Activated CD4-positive, alpha-beta T cell treated with anti-CD3 and anti-CD28 coated beads, Interleukin-2, amount 10 ng/mL, durations not matched to agents 24 days and 14 days (primary cell): ENCODE measurements around the gene ZNF581. TPM values are rescaled to one million over a fixed set of nuclear protein-coding genes. Genes with fewer than 3 reads are reported as not detected.

Source experiments
- DNase-seq: peaks from one replicate; pipeline ENCODE4 v3.0.0; 2022
- H3K27ac Mint-ChIP-seq: one replicate; pipeline ENCODE4 v1.8.0; 2022; ENCODE audit warnings: mild to moderate bottlenecking, mixed read lengths
- H3K27me3 Mint-ChIP-seq: one replicate; pipeline ENCODE4 v1.8.0; 2022; ENCODE audit warnings: mixed read lengths
- H3K36me3 Mint-ChIP-seq: one replicate; pipeline ENCODE4 v1.8.0; 2022; ENCODE audit warnings: low read depth, mild to moderate bottlenecking, mixed read lengths
- H3K4me1 Mint-ChIP-seq: one replicate; pipeline ENCODE4 v1.8.0; 2021; ENCODE audit warnings: mixed read lengths
- H3K4me3 Mint-ChIP-seq: one replicate; pipeline ENCODE4 v1.8.0; 2022; ENCODE audit warnings: mild to moderate bottlenecking, moderate library complexity, mixed read lengths
- H3K9me3 Mint-ChIP-seq: one replicate; pipeline ENCODE4 v1.8.0; 2021; ENCODE audit warnings: mixed read lengths
- intact Hi-C: fragments of 100-400 bp; cut with micrococcal nuclease; formaldehyde crosslinking; loops from one replicate; pipeline ENCODE4 v1.15.1; 2023
- total RNA-seq: library from RNA; stranded (reverse); gene quantifications from 2 replicates; pipeline ENCODE4 v1.2.3, GENCODE V29; 2022

ZNF581 gene, protein sequence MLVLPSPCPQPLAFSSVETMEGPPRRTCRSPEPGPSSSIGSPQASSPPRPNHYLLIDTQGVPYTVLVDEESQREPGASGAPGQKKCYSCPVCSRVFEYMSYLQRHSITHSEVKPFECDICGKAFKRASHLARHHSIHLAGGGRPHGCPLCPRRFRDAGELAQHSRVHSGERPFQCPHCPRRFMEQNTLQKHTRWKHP
- total RNA-seq = 32.7 and 33.0 TPM in 2 replicates

DNA sequence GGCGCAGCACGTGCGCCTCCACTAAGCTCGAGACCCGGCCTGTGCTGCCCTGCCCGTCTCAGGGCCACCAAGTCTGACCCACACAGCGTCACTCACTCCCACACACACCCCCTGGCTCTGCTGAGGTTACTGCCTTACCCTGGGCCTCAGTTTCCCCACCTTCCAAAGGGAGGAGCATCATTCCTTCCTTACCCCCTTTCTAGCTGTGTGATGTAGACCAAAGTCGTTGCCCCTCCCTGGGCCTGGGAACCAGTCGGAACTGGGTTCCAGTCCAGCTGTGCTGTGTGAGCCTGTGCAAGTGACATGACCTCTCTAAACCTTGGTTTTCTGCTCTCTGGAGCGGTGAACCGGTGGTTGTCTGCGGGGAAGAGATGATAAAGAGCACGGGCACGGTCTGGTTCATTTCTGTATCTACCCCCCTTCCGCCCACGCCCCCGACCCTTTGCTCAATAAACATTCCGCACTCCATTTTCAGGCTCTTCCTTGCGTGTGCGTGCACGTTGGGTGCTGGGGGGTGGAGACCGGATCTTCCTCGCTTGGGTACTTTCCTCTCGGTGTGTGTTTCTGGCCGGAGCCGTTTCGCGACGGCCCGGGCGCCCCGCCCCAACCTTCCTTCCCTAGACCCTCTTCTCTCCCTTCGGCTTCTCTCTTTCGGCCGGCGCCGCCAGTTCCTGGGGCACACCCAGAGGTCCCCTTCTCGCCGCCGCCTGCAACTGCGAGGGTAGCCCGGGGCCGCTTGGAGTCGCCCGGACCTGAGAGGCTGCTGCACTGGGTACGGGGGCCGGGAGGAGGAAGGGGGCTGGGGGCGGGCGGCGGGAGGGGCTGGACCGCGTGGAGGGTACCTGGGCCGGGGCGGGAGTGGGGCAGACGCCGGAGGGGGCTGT, at the start of gene ZNF581:
Gene ZNF581, plus strand, starts transcription at position 647 of the 884 bp plus-strand sequence. CDS start 923 bp downstream, outside the sequence.
- peak within 1 kb of the TSS; percentile 98 for H3K27ac Mint-ChIP-seq
- H3K27me3 Mint-ChIP-seq = no peaks in the 10 kb centered on the region
- peaks cover 3% of the 10 kb centered on the region for H3K9me3 Mint-ChIP-seq
- H3K36me3 Mint-ChIP-seq = peaks cover 52% of the 10 kb centered on the region
- H3K4me3 Mint-ChIP-seq = peak within 1 kb of the TSS; percentile 90
- intact Hi-C loops = loop anchor here (1.0 to 5.0 kb wide), 5 partner anchors 8 to 526 kb away; partner anchors contain the start of genes EPN1, FIZ1 and PPP1R12C
- peaks cover 29% of the 10 kb centered on the region for H3K4me1 Mint-ChIP-seq
- DNase-seq = peak; percentile 95

DNA sequence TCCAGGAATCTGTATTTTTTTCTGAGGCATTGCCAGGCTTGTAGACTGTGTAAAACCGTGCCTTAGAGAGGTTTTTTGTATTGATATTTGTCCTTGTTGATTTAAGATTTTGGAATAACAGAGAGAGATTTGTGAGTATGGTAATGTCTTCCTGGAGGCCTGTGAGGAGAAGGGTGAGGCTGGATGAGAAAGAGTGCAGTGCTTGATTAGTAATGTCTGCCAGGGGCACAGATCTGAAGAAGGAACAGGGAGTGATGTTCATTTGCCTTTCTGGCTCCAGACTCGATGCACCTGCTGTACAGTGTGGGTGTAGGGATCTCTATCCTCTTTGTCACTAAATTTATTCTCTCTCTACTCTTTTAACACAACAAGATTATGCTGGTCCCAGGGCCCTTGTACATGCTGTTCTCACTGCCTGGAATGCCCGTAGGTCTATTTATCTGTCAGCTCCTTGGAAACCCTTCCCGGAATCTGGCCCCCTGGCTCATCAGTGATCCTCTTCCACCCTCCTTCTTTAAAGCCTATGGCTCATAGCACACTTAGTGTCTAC, 48.4 kb upstream of the ZNF581 start:
- DNase-seq = no peak

DNA sequence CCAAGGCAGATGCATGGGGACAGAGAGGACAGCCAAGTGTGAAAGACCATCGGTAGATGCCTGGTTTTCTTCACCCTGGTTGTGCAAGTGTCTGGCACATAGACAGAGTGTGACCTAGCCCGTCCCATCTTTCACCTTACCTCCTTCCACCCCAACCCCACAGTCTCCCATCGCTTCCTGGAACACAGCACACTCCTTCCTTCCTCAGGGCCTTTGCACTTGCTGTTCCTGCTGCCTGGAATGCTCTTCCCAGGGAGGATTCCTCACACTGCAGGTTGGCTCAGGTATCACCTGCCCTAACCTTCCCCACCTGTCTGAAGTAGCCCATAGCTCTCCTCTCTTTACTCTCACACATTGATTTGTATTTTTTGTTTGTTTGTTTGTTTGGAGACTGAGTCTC, 47.1 kb upstream of the ZNF581 start:
- Mint-ChIP-seq H3K36me3 (peaks cover 38% of the 10 kb centered on the region), H3K27me3 (no peaks in the 10 kb centered on the region), H3K27ac (no peak overlapping the region), H3K4me1 (peaks cover 17% of the 10 kb centered on the region), H3K4me3 (no peak overlapping the region), H3K9me3 (peaks cover 8% of the 10 kb centered on the region)
- no peak for DNase-seq
- intact Hi-C loops = loop anchor here (5.0 kb wide), 1 partner anchor 209 kb away; the partner anchor contains the start of gene RPL28

More for the DNA sequence above, 48.4 kb upstream of the ZNF581 start:
- H3K4me1 Mint-ChIP-seq = peaks cover 13% of the 10 kb centered on the region
- peaks cover 39% of the 10 kb centered on the region for H3K36me3 Mint-ChIP-seq
- H3K9me3 Mint-ChIP-seq = peaks cover 8% of the 10 kb centered on the region
- peak overlapping the region; percentile 16 for H3K27ac Mint-ChIP-seq
- intact Hi-C loops = loop anchor here (5.0 kb wide), 1 partner anchor 208 kb away; the partner anchor contains the start of gene RPL28
- H3K27me3 Mint-ChIP-seq = no peaks in the 10 kb centered on the region
- no peak overlapping the region for H3K4me3 Mint-ChIP-seq

DNA sequence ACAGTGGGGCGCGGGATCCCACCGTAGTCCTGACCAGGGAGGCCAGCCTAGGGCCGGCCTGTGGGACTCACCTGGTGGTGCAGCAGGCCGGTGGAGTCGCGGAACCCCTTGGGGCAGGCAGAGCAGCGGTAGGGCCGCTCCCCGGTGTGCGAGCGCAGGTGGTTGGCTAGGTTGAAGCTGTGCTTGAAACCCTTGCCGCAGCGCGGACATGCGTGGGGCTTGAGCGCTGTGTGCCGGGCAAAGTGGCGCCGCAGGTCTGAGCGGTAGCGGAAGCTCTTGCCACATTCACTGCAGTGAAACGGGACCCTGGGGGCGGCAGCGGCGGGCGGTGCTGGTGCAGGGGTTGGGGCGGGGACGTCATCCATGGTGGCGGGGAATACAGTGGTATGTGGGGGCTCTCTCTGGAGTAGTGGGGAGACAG, 45.9 kb upstream of the ZNF581 start:
- Mint-ChIP-seq H3K4me3 (no peak overlapping the region), H3K27ac (no peak overlapping the region), H3K27me3 (no peaks in the 10 kb centered on the region), H3K4me1 (peaks cover 23% of the 10 kb centered on the region), H3K36me3 (peaks cover 38% of the 10 kb centered on the region), H3K9me3 (peaks cover 8% of the 10 kb centered on the region)
- DNase-seq = no peak
- intact Hi-C loops = loop anchor here (5.0 kb wide), 1 partner anchor 210 kb away; the partner anchor contains the start of gene RPL28

DNA sequence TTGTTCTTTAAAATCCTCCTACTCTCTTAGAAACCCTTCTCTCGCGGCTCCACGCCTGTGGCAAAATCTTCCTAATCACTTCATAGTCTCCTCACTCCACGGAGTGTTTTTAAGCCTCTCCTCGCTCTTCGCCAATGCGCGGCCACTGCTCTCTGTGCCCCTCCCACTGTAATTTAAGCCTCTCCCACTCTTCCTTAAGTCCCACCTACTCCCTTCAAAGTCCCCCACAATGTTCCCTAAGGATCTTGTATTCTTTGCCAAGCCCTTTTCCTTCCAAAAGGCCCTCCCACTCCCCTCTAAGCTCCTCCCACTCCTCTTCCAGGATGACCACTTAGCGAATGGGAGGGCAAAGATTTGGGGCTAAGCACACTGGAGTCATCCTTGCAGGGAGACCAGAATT, 45.4 kb upstream of the ZNF581 start:
- peak overlapping the region; percentile 32 for H3K27ac Mint-ChIP-seq
- peaks cover 39% of the 10 kb centered on the region for H3K36me3 Mint-ChIP-seq
- H3K4me3 Mint-ChIP-seq = no peak overlapping the region
- H3K9me3 Mint-ChIP-seq = peaks cover 8% of the 10 kb centered on the region
- intact Hi-C loops = loop anchor here (2.0 to 5.0 kb wide), 2 partner anchors 17 to 211 kb away; partner anchors contain the start of genes RPL28 and ZNF579
- H3K4me1 Mint-ChIP-seq = peaks cover 23% of the 10 kb centered on the region
- DNase-seq = no peak
- H3K27me3 Mint-ChIP-seq = no peaks in the 10 kb centered on the region

DNA sequence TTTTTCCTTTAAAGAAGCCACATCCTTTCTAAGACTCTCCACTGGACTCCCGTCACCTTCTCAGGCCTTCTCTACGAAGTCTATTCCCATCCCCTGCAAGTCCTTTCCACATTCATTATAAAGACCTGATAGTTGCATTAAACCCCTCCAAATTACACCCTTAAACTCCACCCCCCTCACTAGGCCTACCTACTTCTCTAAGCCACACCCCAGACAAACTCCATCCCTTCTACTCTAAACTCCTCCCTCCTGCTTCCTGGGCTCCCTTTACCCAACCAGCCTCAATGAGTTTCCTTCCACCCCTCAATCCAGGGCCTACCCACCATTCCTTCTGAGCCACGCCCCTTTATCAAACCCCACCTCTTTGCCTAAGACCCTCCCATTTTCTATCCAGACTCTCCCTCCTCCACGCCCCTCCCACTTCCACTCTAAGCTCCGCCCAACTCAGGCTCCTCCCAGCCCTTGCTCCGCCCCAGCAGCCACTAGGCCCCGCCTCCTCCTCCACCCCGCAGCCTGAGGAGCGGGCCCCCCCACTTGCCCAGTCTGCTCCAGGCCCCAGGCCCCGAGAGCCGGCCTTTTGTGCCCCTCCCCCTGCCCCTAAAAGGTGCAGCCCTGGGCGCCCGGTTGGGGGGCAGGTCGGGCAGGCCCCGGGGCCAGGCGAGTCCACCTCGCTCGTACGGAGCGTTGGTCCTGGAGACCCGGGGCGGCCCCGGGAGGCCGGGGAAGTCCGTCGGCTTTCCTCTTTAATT, 44.6 kb upstream of the ZNF581 start:
- peaks cover 8% of the 10 kb centered on the region for H3K9me3 Mint-ChIP-seq
- peaks cover 29% of the 10 kb centered on the region for H3K4me1 Mint-ChIP-seq

DNA sequence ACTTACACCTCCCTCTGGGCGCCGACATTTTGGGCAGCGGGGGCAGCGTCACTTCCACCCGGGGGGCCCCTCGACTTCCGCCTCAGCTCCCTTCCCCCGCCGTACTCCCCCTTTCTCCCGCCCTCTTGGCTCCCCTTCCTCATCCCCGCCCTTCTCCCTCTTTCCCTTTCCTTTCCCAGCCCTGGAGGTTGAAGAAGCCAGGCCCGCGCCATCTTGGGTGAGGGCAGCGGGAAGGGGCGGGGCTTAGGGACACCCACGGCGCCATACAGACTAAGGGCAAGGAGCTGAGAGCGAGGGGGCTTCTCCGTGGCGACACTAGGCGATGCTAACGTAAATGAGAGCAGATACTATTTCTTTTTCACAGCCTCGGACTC, 44.0 kb upstream of the ZNF581 start, which contains the start of gene FIZ1:
Gene FIZ1, minus strand, starts transcription at position 50 of the 374 bp plus-strand sequence. CDS start 1,652 bp downstream, outside the sequence.
- DNase-seq = peak; percentile 99
- intact Hi-C loops = loop anchor here (1.0 to 5.0 kb wide), 10 partner anchors 12 to 482 kb away; partner anchors contain the start of genes KMT5C, PPP1R12C, PPP6R1 and RPL28
- Mint-ChIP-seq H3K9me3 (peaks cover 8% of the 10 kb centered on the region), H3K4me1 (peaks cover 30% of the 10 kb centered on the region), H3K27me3 (no peaks in the 10 kb centered on the region), H3K27ac (peak within 1 kb of the TSS; percentile 98), H3K36me3 (peaks cover 42% of the 10 kb centered on the region), H3K4me3 (peak within 1 kb of the TSS; percentile 88)

More for the DNA sequence above, 44.6 kb upstream of the ZNF581 start:
- Mint-ChIP-seq H3K4me3 (peak overlapping the region; percentile 88), H3K27me3 (no peaks in the 10 kb centered on the region), H3K27ac (peak overlapping the region; percentile 98), H3K36me3 (peaks cover 42% of the 10 kb centered on the region)
- peak; percentile 99 for DNase-seq
- intact Hi-C loops = loop anchor here (1.0 to 5.0 kb wide), 10 partner anchors 12 to 482 kb away; partner anchors contain the start of genes KMT5C, PPP1R12C, PPP6R1 and RPL28

DNA sequence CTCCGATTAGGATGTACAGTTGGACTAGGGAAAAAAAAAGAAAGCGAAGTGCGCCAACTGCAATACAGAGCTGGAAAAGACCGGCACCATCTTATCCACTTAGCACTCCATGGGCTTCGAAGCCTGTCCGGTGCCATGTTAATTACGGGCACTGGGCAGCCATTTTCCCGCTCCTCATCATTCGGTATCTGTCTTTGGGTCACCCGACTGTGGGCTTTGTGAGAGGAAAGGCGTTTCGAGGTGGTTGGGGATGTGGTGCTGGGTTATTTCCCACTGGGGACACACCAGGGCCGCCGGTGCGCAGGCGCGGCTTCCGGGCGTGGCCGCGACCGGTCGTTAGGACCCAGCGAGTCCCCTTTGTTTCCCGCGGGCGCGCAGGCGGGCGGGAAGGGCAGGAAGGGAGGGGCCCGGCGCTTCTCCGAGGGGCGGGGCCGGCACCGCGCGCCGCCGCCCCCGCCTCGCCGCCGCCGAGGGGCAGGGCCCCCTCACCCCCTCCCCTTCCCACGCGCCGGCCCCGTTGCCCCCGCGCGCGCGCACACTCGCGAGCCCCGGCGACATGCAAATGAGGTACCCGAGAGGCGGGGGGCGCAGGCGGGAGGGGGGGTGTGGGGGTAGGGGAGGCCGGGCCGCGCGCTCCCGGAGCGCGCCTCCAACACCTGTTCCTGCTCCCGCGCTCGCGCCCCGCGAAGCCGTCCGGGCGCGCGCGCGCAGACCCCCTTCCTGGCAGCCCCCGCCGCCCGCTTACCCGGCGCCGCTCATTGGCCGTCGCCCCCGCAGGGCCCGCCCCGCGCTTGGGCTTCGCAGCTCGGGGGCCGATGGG, 43.4 kb upstream of the ZNF581 start, which contains the start of gene ZNF524:
Gene ZNF524, plus strand, starts transcription at position 447 of the 820 bp plus-strand sequence. CDS start 1,825 bp downstream, outside the sequence.
- no peaks in the 10 kb centered on the region for H3K27me3 Mint-ChIP-seq
- H3K9me3 Mint-ChIP-seq = peaks cover 5% of the 10 kb centered on the region
- intact Hi-C loops = loop anchor here (1.0 to 5.0 kb wide), 10 partner anchors 13 to 483 kb away; partner anchors contain the start of genes KMT5C, PPP1R12C, PPP6R1 and RPL28
- H3K4me3 Mint-ChIP-seq = peak within 1 kb of the TSS; percentile 88
- peak; percentile 96 for DNase-seq
- peak within 1 kb of the TSS; percentile 98 for H3K27ac Mint-ChIP-seq
- H3K36me3 Mint-ChIP-seq = peaks cover 37% of the 10 kb centered on the region
- H3K4me1 Mint-ChIP-seq = peaks cover 32% of the 10 kb centered on the region

DNA sequence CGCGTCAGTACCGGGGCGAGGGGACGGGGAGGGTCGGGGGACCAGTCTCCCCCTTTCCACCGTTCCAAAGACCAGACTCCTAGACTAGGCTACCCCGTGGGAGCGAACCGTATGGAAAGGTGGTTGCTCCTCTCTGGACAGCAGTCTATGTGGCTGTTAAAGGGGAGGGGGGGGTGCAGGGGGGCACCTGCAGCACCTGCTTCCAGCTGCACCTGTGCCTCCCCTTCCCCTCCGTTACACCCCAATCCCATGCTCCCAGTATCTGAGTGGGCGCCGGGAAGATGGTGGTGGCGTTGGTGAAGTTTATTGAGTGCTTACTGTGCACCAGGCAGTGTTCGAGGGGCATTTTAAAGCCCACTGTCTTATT, 42.8 kb upstream of the ZNF581 start:
- Mint-ChIP-seq H3K27me3 (no peaks in the 10 kb centered on the region), H3K36me3 (peaks cover 31% of the 10 kb centered on the region), H3K27ac (peak overlapping the region; percentile 89), H3K4me3 (peak overlapping the region; percentile 87), H3K9me3 (peaks cover 3% of the 10 kb centered on the region), H3K4me1 (peaks cover 30% of the 10 kb centered on the region)
- intact Hi-C loops = no loop called here
- no peak for DNase-seq

DNA sequence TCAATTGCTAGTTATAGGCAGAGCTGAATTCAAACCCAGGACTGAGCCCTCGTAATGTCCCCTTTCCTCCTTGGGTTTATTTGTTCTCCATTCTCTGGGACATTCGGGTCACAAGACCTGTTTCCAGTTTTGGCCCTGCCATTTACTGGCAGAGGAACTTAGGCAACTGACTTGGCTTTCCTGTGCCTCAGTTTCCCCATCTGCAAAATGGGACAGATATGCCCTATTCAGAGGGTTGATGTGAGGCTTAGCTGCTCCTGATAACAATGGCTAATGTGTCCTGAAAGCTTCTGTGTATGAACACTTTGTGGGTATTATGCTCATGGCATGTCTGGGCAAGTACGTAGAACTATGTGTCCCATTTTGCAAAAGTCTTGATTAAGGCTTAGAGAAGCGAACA, 42.4 kb upstream of the ZNF581 start:
- H3K27ac Mint-ChIP-seq = peak overlapping the region; percentile 89
- H3K36me3 Mint-ChIP-seq = peaks cover 31% of the 10 kb centered on the region
- peaks cover 3% of the 10 kb centered on the region for H3K27me3 Mint-ChIP-seq
- peaks cover 33% of the 10 kb centered on the region for H3K4me1 Mint-ChIP-seq
- peak; percentile 64 for DNase-seq
- peak overlapping the region; percentile 87 for H3K4me3 Mint-ChIP-seq
- intact Hi-C loops = no loop called here
- H3K9me3 Mint-ChIP-seq = peaks cover 3% of the 10 kb centered on the region

DNA sequence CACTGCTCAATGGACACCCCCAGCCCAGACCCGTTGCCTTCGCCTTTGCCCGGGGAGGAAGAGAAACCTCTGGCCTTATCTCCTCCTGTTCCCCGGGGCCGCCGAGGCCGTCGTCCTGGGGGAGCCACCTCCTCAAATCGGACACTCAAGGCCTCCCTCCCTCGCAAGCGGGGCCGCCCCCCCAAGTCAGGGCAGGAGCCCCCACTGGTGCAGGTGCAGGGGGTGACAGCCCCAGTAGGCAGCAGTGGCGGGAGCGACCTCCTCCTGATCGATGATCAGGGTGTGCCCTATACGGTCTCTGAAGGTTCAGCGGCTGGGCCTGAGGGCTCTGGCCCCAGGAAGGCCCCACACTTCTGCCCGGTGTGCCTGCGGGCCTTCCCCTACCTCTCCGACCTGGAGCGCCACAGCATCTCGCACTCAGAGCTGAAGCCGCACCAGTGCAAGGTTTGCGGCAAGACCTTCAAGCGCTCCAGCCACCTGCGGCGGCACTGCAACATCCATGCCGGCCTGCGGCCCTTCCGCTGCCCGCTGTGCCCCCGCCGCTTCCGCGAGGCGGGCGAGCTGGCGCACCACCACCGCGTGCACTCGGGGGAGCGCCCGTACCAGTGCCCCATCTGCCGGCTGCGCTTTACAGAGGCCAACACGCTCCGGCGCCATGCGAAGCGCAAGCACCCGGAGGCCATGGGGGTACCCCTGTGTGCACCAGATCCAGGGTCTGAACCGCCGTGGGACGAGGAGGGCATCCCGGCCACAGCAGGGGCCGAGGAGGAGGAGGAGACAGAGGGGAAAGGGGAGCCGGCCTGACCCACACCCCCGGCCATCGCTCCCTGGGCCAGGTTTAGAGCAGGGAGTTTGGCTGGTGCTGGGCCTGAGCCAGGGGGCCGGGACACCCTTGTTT, 41.1 kb upstream of the ZNF581 start:
- Mint-ChIP-seq H3K4me3 (peak overlapping the region; percentile 87), H3K4me1 (peaks cover 45% of the 10 kb centered on the region), H3K27ac (no peak overlapping the region), H3K36me3 (peaks cover 28% of the 10 kb centered on the region), H3K9me3 (peaks cover 3% of the 10 kb centered on the region), H3K27me3 (peaks cover 3% of the 10 kb centered on the region)
- intact Hi-C loops = no loop called here
- peak; percentile 60 for DNase-seq
